Liver (tissue), 3 donors: ENCODE measurements around the gene NIM1K.

Experiments
- CTCF ChIP-seq: fragments of 150-350 bp; IDR thresholded peaks from 2 replicates; pipeline ENCODE4 v1.5.1; 2017; ENCODE audit warnings: improper control_type of control experiment, low read depth, low read length; ENCODE audit not compliant: missing input control
- EGR1 ChIP-seq, 2 donors: IDR thresholded peaks; 2 replicates each; pipeline ENCODE4 v1.6.1; 2016 to 2018; ENCODE audit warnings: antibody characterized with exemption in 2 of 2, low read depth in 2 of 2
- FOXA1 ChIP-seq: IDR thresholded peaks from 2 replicates; pipeline ENCODE4 v1.6.1; 2016; ENCODE audit warnings: antibody characterized with exemption
- GABPA ChIP-seq, 2 donors: IDR thresholded peaks in 1 of 2; conservative IDR thresholded peaks in 1 of 2; 2 replicates each; pipeline ENCODE4 v1.6.1; 2016; ENCODE audit warnings: antibody characterized with exemption in 2 of 2, mild to moderate bottlenecking in 1 of 2, moderate library complexity in 1 of 2
- HNF4A ChIP-seq, 2 donors: conservative IDR thresholded peaks; 2 replicates each; pipeline ENCODE4 v1.6.1; 2016; ENCODE audit warnings: antibody characterized with exemption in 2 of 2, mild to moderate bottlenecking in 2 of 2
- JUND ChIP-seq, 2 donors: IDR thresholded peaks; 2 replicates each; pipeline ENCODE4 v1.6.1; 2016; ENCODE audit warnings: antibody characterized with exemption in 2 of 2
- RAD21 ChIP-seq, 2 donors: IDR thresholded peaks; 2 replicates each; pipeline ENCODE4 v1.6.1; 2016; ENCODE audit warnings: antibody characterized with exemption in 2 of 2, mild to moderate bottlenecking in 2 of 2
- REST ChIP-seq: IDR thresholded peaks from 2 replicates; pipeline ENCODE4 v1.6.1; 2016; ENCODE audit warnings: antibody characterized with exemption, mild to moderate bottlenecking
- RXRA ChIP-seq, 2 donors: IDR thresholded peaks; 2 replicates each; pipeline ENCODE4 v1.6.1; 2017 to 2018; ENCODE audit warnings: antibody characterized with exemption in 2 of 2, mild to moderate bottlenecking in 1 of 2
- SP1 ChIP-seq: IDR thresholded peaks from 2 replicates; pipeline ENCODE4 v1.6.1; 2018; ENCODE audit warnings: antibody characterized with exemption, mild to moderate bottlenecking
- YY1 ChIP-seq: IDR thresholded peaks from 2 replicates; pipeline ENCODE4 v1.6.1; 2016; ENCODE audit warnings: antibody characterized with exemption, mild to moderate bottlenecking
- TF ChIP-seq, protein P1 (sequence below): IDR thresholded peaks from 2 replicates; pipeline ENCODE4 v1.6.1; 2016; ENCODE audit warnings: antibody characterized with exemption
- donor health status: healthy.
- donor health status: healthy.

DNA sequence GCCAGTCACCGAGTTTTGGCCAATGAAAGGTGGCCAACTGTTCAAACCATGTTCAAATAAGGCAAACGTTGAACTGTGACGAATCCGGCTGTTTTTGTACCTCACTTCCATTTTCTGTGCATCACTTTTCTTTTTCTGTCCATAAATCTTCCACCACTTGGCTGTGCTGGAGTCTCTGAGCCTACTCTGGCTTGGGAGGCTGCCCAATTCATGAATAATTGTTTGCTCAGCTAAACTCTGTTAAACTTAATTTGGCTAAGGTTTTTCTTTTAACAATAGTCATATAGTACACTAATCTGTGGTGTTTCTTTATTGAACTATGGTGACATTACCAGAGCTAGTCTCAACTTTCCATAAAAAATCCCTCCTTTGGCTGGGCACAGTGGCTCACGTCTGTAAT, 11.3 kb downstream of the NIM1K start:
- TF ChIP-seq CTCF, result no peak
- TF ChIP-seq EGR1 (IDR thresholded peaks at IDR 0.05; ENCODE audit: low read depth in 2 of 2), result no peak
- TF ChIP-seq JUND (IDR thresholded peaks at IDR 0.05), result no peak
- TF ChIP-seq RXRA (IDR thresholded peaks at IDR 0.05), result no peak
- TF ChIP-seq RAD21 (IDR thresholded peaks at IDR 0.05), result no peak
- no peak for TF ChIP-seq SP1
- TF ChIP-seq YY1, result no peak
- no peak for TF ChIP-seq FOXA1
- no peak for TF ChIP-seq GABPA (IDR thresholded peaks at IDR 0.05 in 1 of 2, conservative IDR thresholded peaks at IDR 0.05 in 1 of 2)
- TF ChIP-seq, protein P1, sequence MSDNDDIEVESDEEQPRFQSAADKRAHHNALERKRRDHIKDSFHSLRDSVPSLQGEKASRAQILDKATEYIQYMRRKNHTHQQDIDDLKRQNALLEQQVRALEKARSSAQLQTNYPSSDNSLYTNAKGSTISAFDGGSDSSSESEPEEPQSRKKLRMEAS, result no peak
- no peak for TF ChIP-seq REST
- no peak for TF ChIP-seq HNF4A (conservative IDR thresholded peaks at IDR 0.05)
